NCI-H1105 treated with DMSO at 0.1 percent for 48 hours (cell line): Measurements from ENCODE around the gene THOC1.
"Not testable (repeated sequence)": the region's sequence is repeated elsewhere in the genome, so short reads cannot be mapped to it uniquely, and the experiment has no call there.

Experiments used
- DNase-seq: peaks from one replicate; lab custom pipeline; 2025; lab: John Stamatoyannopoulos, UW

The THOC1 gene

GRCh38 chr18:267688-268552 lies at the start of gene THOC1:
THOC1 (minus strand) TSS chr18:268047; CDS start chr18:268019, 28 bp downstream.
- DNase-seq = peak; percentile 73

- peak; percentile 25 for DNase-seq
These were observed 49.8 kb upstream of the THOC1 start for GRCh38 chr18:317618-318017.

DNA sequence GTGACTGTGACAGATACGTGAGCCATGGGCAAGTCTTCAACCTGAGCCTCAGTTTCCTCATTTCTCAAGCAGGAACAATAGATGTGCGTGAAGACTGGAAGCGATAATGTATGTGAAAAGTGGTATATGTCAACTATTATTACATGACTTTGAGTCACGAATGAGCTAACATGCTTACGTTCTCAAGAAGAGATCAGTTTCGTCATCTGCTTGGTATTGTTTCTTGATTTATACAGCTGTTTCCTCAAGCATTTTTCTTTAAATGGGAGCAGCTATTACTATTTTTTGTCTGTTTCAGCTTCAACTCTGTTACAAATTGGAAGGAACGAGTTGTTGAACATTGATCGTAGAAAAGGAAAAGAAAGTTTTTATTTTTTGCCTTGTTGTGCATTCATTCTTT lies 48.5 kb upstream of the THOC1 start:
- DNase-seq = no peak

DNA sequence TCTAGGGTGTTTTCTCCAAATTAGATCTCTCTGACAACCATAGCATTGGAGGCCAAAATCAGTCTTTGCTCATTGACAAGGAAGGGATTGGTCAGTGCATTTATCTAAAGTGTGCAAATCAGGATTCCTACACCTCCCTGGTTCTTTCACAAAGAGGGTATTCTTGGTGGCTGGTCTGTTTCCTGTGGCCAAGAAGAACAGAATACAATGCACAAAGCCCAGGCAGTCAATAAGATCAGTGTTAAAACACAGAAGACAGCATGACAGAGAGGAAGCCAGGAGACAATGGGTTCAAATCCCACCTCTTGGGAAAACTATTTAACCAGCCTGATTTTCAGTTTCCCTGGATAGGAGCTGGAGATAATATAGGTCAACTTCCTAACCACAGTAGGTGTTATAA lies 46.1 kb upstream of the THOC1 start:
- no peak for DNase-seq

DNA sequence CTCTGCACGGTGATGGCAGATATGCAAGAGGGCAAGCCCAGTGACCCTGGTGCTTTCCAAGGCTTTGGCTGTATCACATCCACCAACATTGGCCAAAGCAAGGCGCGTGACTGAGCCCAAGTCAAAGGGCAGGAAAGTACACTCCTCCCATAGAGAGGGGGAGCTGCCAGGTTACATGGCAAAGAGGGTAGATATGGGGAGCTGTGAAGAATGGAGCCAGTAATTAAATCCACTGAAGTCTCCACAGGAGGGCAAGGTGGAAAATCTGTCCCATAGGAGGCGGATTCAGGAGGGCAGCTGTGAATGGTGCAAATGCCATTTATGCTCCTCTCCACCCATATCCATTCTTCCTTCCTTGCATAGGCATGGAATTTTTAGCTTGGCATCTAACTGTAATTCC lies 44.6 kb upstream of the THOC1 start:
- DNase-seq = no peak

- DNase-seq = no peak
These were observed 42.2 kb upstream of the THOC1 start for GRCh38 chr18:310042-310441.

- DNase-seq = not testable (repeated sequence)
These were observed 40.2 kb upstream of the THOC1 start for GRCh38 chr18:308086-308485.

GRCh38 chr18:306608-307255 lies 38.9 kb upstream of the THOC1 start:
- no peak for DNase-seq

DNA sequence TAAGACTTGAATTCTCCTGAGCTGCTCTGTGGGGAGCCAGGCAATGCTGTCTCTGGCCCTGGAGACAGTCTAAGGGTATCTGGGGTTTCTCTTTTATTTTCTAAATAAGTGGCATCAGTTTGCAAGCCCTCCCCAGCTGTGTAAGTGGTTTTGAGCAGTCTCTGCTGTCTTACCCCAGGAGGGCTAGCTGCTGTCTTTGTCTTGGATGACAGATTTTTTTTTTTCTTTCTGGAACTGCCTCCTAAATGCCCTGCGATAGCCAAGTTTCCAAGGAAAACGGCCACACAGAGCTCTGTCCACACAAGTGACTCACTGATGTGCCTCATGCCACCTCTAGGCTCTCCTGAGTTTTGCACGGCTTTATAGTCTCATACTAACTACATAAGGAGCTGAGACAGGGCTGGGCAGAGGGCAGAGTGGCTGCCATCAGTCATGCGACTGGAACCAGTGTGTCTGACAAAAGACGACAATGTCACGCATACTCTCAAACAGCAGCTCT lies 37.2 kb upstream of the THOC1 start:
- DNase-seq = no peak

GRCh38 chr18:303607-304006 lies 35.8 kb upstream of the THOC1 start:
- no peak for DNase-seq

DNA sequence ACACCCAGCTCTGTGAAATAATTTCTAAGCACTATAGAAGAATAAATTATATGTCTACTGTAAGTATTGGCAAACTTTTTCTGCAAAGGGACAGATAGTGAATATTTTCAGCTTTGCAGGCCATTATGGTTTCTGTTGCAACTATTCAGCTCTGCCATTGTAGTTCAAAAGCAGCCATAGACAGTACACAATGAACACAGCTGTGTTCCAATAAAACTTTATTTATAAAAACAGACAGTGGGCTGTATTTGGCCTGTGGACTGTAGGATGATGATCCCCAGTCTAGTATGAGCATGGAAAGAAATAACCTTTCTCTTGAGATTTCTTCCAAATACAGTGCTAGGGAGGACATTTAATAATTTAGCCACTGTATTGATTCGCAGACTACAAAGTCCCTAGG lies 35.2 kb upstream of the THOC1 start:
- DNase-seq = no peak

- DNase-seq = no peak
These were observed 34.2 kb upstream of the THOC1 start for GRCh38 chr18:302097-302496.

GRCh38 chr18:297936-298335 lies 30.1 kb upstream of the THOC1 start:
- DNase-seq = no peak

GRCh38 chr18:295756-296490 lies 28.1 kb upstream of the THOC1 start:
- DNase-seq = no peak

- no peak for DNase-seq
These were observed 26.7 kb upstream of the THOC1 start for GRCh38 chr18:294566-294965.

DNA sequence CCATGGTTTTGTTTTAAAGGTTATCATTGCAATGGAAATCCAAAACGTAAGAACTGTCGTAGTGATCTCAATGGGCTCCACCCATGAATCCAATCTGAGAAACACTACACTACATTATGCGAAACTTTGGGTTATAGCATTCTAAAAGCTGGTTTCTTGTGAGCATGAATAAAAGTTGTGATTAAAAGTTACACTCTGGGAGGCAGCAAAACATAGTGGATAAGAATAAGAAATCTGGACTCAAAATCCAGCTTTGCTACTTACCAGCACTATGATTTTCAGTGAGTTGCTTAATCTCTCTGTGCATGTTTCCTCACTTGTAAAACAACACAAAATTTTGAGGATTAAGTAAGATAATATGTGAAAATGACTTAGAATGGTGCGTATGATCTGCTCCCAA lies 25.7 kb upstream of the THOC1 start:
- DNase-seq = no peak

GRCh38 chr18:292271-292670 lies 24.4 kb upstream of the THOC1 start:
- no peak for DNase-seq

GRCh38 chr18:289970-290369 lies 22.1 kb upstream of the THOC1 start:
- not testable (repeated sequence) for DNase-seq

DNA sequence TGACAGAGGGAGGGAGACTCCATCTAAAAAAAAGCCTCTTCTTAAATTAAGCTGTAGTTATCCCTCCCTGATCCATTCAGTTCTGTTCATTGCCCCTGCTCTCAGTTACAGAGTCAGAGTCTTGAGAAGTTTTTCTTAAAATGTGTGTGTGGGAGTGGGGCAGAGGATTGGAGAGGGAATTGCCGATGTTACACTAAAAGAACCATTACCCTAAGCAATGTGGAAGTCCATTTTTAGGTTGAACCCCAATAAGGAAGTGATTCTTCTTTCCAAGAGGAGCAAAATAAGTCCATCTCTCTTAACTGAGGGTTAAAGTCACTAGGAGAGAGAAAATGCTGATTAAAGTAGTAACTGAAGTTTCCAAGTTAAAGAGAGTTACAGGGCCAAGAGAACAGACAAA lies 21.2 kb upstream of the THOC1 start:
- no peak for DNase-seq

- no peak for DNase-seq
These were observed 18.9 kb upstream of the THOC1 start for GRCh38 chr18:286515-287310.

DNA sequence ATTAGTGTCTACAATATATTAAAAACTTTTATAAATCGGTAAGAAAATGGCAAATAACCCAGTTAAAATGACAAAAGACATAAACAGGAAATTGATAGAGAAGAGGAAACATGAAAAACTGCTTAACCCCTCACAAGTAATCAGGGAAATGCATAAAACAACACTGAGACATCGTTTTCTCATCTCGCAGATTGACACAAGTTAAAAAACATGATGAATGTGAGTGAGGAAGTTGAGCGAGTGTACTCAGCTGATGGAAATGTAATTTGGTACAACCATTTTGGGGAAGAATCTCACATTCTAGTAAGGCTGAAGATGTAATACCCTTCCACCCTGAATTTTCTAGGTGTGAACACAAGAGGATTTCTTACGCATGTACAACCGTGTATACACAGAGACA lies 18.0 kb upstream of the THOC1 start:
- DNase-seq = no peak

- DNase-seq = no peak
These were observed 7.6 kb upstream of the THOC1 start for GRCh38 chr18:275486-275885.
